HG03354 (cell line): ENCODE data around the gene HAO1.
"Not testable (repeated sequence)": the region's sequence is repeated elsewhere in the genome, so short reads cannot be mapped to it uniquely, and the experiment has no call there.

ENCODE experiments used
- ATAC-seq: cut with Tn5 transposase; IDR thresholded peaks from one replicate; pipeline ENCODE4 v1.9.1; 2021; ENCODE audit warnings: mild to moderate bottlenecking; ENCODE audit not compliant: unreplicated experiment, poor library complexity, severe bottlenecking

HAO1 gene

DNA sequence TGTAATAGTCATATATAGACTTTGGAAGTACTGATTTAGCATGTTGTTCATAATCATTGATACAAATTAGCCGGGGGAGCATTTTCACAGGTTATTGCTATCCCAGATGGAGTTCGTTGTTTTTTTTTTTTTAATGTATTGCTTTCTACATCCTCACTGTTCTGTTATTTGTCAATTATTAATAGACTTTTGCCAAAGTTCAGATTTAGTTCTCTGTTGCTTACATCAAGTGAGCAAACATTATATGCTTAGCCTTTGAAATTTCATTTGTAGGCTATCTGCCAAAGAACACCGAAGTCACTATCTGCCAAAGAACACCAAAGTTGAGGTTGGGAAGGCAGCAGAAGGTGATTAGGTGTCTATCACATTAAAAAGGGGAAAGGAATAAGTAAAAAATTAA is at the start of gene HAO1:
TSS of gene HAO1 (minus strand) at position 118 of the 400 bp plus-strand sequence. CDS start at position 82, 36 bp downstream.
- ATAC-seq = no peak

DNA sequence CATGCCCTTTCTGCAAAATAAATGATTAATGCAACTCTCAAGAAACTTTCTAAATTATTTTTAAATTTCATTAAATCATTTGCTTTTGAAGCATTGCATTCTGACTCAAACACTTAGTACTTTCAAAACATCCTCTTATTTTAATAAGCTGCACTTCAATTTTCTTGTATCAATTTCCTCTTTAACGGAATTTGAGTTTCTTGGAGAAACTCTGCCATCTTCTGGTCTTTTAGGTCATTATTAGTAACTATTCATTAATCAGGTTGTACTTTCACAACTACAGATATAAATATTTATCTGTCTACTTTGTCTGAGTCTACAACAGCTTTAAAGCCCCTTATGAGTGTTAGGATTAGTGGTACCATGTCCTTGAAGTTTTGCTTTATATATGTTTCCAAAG is 49.1 kb upstream of the HAO1 start:
- no peak for ATAC-seq

DNA sequence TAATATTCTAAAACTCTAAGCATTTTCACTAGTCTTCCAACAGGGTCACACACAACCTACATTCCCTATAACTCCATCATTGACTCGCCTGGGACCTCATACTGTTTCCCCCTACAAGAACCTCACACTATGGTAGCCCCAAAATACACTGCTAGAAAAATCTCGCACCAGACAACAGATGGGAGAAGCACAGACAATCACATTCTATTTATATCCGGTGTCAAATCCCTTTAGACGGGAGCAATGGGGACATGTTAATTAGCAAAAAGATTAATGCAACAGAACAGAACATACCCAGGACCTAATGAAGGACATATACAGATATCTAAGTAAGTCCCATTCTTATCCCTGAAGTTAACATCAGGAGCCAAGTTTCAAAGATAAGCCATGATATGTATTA is 45.7 kb upstream of the HAO1 start:
- ATAC-seq = no peak

DNA sequence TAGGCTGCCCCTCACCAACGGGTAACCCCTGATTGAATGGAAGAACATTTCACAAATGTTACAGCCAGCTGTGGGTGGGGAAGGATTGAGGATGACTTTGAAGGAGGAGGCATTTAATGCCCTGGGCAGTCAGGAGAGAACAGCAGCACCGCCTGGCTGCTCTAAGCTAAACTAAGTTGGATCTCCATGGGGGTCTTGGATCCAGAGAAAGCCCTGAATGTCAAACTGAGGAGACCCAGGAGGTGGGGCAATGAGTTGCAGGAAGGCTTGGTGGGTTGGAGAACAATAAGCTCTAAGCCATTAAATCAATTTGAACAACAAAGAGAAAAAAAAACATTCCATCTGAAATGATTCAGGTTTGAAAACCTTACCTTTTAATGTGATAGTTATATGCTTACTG is 43.9 kb upstream of the HAO1 start:
- ATAC-seq = no peak

DNA sequence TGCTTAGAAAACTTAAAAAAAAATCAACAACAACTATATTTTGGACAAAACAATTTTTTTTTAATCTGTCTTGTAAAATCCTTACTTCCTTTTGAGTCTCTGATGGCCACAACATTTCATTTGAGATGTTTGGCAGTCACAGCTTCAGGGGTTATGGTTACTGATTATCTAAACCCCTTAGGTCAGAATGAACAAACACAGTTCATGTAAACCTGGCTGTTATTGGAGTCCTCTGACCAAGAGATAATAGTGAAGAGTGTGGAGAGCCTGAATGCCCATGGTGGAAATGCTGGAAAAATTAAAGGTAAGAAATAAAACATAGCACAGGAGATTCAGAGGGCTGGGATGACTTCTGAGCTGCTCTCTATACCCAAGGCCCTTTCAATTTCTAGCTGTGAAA is 41.1 kb upstream of the HAO1 start:
- ATAC-seq = peak; percentile 46

DNA sequence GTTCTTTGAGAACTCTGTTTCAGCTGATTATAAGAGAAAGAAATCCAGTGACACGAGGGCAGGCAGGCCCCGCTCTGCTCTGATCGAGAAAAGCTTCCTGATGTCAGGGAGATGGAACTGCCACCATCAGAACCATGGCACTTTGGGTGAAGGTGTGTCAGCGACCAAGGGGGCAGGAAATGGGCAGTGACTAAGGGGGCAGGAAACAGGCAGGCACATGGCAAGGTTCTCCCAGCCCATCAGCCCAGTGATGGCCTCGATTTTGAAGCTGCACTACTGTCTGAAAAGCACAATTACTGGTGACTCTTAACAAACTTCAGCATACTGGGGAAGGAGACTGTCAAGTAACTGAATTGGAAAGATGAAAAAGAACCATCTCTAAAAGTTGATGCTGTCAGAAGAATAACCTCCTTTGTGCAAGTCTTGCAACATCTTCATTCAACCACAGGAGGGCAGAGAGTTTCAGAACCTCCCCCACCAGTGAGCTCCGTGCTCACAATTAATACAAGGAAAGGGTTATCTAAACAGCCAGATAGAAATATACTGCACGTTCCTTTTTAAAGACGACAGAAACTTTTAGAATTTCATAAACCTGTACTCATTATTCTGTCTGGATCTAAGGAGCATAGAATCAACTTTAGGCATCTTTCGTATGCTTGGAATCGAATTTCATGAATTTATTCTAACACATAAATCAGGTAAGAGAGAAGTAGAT is 40.2 kb upstream of the HAO1 start:
- ATAC-seq = peak; percentile 79

DNA sequence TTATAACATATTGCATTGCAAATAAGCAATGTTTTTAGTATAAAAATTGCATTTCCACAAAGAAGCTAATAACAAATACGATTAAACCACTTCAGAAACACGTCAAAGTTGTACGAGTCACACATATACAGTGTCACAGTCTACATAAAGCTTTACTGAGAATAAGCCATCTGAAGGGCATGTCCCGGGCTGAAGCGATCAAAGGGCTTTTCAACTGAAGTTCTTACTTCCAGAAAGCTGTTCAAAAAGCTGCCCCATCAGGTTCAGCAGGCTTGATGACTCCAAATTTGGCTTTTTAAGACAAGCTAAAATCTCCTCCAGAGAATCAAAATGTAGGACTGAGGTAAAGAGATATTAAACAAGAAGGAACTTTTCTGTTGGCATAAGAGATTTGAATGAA is 37.5 kb upstream of the HAO1 start:
- no peak for ATAC-seq

DNA sequence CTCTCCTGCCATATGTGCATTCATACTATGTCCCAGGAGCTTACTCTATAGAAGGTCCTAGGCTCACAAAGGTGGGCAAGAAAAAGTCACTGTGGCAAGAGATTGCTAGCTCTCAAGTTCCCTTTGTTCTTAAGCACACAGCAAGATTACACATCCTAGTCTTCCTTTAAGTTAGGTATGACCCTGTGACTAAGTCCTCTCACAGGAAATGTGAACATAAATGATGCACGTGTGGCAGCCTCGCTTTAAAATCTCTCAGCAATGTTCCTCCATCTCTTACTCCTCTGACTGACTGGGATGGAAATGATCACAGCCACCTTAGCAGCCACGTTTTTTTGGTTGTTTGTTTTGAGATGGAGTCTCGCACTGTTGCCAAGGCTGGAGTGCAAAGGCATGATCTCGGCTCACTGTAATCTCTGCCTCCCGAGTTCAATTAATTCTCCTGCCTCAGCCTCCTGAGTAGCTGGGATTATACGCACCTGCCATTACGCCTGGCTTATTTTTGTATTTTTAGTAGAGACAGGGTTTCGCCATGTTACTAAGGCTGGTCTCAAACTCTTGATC is 35.7 kb upstream of the HAO1 start:
- ATAC-seq = no peak

DNA sequence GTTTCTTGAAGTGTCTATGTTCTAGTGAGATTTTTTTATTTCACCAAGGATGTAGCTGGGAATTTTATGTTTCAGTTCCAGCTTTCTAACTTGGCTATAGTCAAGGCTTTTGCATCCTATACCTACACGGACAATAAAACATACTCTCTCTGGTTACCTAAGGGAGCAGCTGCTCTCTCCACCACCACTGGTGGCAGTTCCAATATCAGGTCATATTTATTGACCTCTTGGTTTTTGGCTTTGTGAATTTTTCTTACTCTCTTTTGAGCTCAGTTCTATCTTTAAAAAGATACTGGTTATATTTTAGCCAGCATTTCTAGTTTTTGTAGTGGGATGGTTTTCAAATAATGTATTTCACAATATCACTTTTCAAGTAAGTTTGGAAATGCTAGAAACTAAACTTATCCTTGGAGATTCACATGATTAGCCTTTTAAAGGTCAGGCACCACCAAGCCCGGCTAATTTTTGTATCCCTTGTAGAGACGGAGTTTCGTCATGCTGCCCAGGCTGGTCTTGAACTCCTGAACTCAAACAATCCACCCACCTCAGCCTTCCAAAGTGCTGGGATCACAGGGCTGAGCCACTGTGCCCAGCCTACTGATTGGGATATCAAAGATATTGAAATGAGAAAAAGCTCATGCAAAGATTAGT is 34.7 kb upstream of the HAO1 start:
- ATAC-seq = no peak

DNA sequence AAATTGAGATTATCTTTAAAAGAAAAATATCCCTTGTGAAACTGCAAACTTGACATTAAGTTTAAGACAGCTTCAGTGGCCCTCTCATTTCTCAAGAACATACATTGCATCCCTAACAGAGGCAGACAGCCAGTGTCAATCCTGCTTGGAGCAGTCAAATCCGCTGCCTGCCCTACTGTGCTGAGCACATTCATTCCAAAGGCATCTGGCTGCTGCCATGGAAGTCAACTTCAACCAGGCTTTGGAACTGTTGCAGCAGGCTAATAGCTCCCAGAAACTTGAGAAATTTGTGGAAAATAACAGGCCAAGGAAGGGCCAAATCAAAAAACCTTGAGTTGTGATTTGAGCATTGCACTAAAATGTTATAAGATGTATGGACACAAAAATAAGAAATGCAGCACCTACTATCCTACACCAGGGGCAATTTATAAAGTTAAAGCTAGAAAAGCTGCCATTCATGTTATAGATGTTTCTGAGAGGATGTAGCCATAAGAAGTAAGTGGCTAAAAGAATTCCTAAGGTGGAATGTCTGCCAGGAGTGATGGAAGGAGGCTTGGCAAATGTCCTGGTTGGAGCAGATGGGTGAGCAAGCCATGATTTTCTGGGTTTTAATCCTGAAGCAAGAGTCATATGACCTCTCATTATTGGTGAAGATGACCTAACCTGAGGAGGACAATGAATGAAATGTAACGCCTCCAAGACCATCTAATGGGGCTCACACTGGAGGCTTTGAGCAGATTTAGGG is 31.4 kb upstream of the HAO1 start:
- no peak for ATAC-seq

DNA sequence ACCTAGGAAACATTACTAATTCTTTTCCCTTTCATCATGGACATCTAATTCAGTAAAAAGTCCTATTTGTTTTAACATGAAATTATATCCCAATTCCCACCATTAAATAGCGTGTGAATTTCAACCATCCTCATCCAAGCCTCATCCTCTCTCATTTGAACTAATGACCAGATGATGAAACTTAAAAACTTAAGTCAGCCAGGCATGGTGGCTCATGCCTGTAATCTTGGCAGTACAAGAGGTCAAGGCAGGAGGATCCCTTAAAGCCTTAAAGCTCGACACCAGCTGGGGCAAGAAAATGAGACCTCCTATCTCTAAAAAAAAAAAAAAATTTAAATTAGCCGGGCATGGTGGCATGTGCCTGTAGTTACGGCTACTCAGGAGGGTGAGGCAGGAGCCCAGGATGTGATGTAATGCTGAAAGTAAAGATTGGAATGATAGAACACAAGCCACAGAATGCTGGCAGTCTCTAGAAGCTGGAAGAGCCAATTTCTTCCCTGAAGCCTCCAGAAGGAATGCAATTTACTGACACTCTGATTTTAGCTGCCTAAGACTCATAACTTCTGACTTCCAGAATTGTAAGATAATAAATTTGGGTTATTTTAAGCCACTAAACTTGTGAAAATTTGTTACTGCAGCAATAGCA is 27.1 kb upstream of the HAO1 start:
- no peak for ATAC-seq

DNA sequence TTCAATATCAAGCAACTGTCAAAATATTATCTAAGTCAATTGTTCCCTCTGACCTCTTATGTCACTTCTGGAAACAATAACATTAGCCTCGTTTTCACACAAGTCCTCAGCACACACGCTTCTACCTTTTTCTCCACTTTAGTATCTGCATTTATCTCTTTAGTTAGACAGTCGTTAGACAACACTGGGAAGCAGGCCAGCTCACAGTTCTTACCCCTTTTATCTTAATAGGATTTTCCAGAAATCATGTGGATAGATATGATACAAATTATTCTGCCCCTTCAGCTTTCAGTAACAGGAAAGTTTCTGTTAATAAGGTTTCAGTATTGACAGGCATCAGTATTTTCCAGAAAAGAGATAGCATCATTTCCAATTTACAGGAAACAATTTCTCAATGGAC is 25.9 kb upstream of the HAO1 start:
- ATAC-seq = no peak

DNA sequence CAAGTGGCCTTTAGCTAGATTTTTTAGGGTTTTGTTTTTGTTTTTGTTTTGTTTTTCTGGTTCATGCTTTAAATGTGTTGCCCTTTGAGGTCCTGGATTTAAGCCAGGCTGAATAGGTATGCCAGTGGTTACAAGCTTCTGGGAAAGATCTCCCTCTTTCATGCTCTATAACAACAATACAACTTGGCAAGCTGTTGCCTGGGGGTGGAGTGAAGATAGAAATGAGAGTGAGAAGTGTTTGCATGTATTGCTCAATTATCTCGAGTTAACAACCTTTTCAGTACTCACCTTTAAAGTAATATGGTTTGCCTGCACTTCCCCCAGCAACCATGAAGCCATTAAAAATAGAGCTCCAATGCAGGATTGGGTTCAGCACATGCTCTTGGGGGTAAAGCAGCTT is 19.2 kb upstream of the HAO1 start:
- ATAC-seq = no peak

DNA sequence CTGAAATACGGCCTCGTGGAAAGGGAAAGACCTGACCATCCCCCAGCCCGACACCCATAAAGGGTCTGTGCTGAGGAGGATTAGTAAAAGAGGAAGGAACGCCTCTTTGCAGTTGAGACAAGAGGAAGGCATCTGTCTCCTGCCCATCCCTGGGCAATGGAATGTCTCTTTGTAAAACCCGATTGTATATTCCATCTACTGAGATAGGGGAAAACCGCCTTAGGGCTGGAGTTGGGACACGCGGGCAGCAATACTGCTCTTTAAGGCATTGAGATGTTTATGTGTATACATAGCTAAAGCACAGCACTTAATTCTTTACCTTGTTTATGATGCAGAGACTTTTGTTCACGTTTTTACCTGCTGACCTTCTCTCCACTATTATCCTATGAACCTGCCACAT is 16.3 kb upstream of the HAO1 start:
- not testable (repeated sequence) for ATAC-seq

DNA sequence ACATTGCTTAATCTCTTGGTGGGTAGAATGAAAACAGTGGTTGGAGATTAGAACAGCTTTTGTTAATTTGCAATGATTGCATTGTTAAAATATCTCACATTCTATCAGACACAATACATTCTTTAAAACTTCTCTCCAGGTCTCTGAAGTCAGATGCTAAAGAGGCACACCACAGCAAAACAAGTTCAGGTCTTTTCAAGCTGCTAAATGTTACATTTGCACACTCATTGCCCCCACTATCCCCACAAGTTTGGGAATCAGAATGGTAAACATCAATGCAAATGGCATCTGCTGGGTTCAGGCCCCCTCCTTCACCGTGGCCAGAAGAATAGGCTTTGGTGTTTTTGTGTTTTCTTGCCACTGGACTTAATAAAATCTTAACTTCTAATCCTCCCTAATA is 10.1 kb upstream of the HAO1 start:
- ATAC-seq = no peak

DNA sequence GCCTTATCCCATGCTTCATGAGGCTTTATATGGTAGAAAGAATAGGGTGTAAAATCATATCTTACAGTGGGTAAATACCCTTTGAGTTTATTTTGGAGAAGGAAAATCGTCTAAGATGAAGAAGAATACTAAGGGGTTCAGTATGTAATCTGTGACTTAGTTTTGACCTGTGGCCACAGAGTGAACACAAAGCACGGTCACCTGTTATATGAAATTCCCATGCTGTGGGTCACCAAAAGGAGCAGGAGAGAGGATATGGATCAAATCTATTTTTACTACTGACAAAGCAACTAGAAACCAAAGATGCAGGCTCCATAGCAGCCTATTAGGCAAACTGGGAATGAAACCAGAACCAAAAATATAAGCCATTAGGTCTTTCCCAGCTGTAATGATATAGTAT is 3.6 kb upstream of the HAO1 start:
- no peak for ATAC-seq

DNA sequence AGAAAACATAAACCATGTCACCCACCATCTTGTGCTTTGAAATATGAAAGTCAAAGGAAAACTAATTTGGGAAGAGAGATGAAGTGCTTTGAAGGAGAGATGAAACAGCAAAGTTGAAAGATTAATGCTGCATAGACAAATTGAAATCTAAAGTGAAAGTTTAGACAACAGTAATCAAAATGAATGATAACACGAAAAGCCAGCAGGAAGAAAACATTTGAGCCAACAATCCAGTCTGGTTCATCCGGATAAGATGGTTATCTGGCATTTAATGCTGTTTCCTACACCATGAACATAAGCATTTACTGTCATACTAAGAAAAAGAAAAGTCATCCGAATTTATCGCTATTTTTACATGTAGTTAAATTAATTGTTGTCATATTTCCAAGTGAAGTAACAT is 595 bp downstream of the HAO1 start:
- ATAC-seq = no peak

DNA sequence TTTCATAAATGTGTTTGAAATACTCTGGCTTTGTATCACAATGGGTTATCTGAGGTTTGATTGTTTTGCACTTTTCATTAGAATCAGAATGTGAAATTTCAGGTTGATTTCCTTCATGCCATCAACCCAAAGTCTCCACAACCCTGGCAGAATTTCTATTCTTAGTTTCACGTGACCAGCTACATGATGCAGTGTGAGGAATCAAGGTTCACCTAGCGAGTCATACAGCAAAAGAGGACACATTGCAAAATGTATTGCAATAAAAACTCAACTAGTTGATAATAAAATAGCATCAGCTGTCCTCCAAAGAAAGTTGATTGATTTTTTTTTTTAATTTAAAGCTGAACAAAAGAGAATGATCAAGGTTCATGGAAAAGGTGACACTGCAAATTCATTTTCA is 2.2 kb downstream of the HAO1 start:
- no peak for ATAC-seq

DNA sequence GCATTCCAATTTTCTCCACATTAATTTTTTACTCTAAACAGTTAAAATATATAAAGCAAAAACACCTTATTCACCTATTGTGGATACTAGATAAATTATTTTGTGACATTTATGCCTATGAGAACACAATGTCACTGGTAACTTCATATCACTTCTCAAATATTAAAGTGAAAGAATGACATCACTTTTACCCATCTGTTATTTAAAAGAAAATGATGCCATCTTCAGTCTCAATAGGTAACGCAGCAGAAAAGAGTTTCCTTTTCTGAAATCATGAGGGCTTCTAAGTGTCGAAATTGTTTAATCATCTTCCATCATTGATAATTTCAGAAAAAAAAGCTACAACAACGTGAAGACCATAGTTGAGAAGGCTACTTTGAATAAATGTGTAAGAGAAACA is 2.9 kb downstream of the HAO1 start:
- ATAC-seq = no peak

DNA sequence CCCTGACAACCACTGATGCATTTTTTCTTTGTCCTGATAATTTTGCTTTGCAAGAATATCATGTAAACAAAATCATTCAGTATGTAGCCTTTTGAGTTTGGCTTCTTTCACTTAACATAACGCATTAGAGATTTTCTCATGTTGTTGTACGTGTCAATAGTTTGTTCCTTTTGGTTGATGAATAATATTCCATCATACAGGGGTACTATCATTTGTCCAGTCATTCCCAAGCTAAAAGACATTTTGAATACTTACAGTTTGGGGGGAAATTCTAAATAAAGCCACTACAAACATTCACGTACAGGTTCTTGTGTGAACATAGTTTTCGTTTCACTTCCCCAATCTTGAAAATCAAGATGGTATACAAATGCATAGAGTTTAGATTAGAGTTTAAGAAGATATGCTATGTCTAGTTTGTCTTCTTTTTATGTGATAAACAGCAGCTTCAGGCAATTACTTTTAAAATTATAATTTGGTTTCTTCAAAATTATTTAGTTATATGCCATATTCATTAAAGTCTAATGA is 5.2 kb downstream of the HAO1 start:
- ATAC-seq = peak; percentile 61
